Tongue (tissue), 2 donors: ENCODE results near the gene DDX41. TPM values are rescaled to one million over a fixed set of nuclear protein-coding genes. Genes with fewer than 3 reads are reported as not detected.

ENCODE experiments used
- DNase-seq: peaks from one replicate; pipeline ENCODE4 v3.0.0-alpha.2; 2015
- total RNA-seq: library from RNA; depleted of rRNA; stranded (reverse); fragments of >200 nt; gene quantifications from one replicate; pipeline ENCODE4 v1.2.3, GENCODE V29; 2014

The DDX41 gene
- total RNA-seq, 1 donor from 2014 or later, result 46.4 TPM

DNA sequence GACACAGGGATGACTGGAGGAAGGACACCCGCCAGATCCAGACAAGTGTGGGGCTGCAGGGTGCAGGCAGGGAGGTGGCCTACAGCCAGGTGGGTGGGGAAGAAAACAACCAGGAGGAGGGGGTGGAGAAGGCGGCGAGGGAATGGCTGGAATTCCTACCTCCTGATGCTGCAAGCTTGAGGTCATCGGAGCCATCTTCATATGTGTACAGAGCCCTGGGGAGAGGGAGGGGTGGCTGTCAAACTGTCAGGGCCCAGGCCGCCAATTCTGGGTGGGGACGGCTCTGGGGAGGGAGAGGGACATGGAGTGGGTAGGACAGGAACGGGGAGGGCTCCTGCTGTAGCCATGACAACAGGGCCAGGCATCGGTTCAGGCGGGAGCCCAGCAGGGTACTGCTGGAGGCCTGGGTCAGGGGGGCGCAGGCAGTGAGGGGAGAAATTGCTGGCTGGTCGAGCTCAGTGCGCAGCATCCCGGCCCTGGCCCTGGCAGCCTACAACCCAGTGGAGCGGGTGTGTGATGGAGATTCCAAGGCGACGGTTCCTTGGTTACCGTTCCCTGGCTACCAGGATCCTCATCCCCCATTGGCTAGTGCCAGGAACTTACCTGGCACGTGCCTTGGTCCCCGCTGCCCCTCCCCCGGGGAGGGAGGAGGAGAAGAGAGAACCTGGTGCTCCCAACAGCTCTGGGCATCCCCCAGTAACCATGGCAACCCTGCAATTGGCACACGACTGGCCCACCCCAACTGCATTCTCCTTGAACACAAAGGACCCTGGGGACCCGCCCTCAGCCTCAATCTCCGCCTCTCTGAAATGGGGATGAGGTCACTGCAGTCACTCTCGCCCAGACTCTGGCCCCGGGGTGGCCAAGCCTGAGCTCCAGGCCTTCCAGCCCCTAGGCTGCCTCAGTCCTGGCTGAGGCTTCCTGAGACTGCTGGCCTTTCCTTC is 47.8 kb downstream of the DDX41 start:
- no peak for DNase-seq

- DNase-seq, result no peak
Observed at GRCh38 chr5:177468329-177468684, 48.5 kb downstream of the DDX41 start.

- no peak for DNase-seq
Observed at GRCh38 chr5:177467436-177467835, 49.3 kb downstream of the DDX41 start.

GRCh38 chr5:177466861-177467260 is 49.9 kb downstream of the DDX41 start:
- DNase-seq, result no peak

DNA sequence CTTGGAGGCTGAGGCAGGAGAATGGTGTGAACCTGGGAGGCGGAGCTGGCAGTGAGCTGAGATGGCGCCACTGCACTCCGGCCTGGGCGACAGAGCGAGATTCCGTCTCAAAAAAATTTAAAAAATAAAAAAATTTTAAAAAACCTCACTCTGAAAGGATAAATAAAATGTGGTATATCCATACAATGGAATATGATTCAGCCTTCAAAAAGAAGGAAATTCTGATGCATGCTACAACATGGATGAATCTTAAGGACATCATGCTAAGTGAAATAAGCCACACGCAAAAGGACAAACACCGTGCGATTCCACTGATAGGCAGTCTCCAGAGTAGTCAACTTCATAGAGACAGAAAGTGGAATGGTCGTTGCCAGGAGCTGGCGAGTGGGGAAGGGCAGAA is 51.7 kb downstream of the DDX41 start:
- DNase-seq, result no peak

GRCh38 chr5:177462021-177462670 is 54.6 kb downstream of the DDX41 start:
- DNase-seq, result no peak

Other genes starting within 250 kb of the DDX41 start
- gene RAB24, start 213.2 kb downstream of the DDX41 start, total RNA-seq, result 25.4 TPM
- gene PRELID1, start 213.2 kb downstream of the DDX41 start, total RNA-seq, result 62.8 TPM
- 32.8 TPM for gene MXD3, start 205.1 kb downstream of the DDX41 start, total RNA-seq
- gene LMAN2, start 165.3 kb downstream of the DDX41 start, total RNA-seq, result 159 TPM
- gene RGS14, start 159.0 kb downstream of the DDX41 start, total RNA-seq, result 14.8 TPM
- not detected for gene SLC34A1, start 132.5 kb downstream of the DDX41 start, total RNA-seq
- gene PFN3, start 116.3 kb downstream of the DDX41 start, total RNA-seq, result not detected
- gene F12, start 107.4 kb downstream of the DDX41 start, total RNA-seq, result 0.51 TPM
- 19.9 TPM for gene GRK6, start 90.3 kb downstream of the DDX41 start, total RNA-seq
- 0.72 TPM for gene PRR7, start 70.1 kb downstream of the DDX41 start, total RNA-seq
- 58.3 TPM for gene DBN1, start 43.3 kb downstream of the DDX41 start, total RNA-seq
- 83.0 TPM for gene PDLIM7, start 19.4 kb downstream of the DDX41 start, total RNA-seq
- 6.7 TPM for gene DOK3, start 7.1 kb downstream of the DDX41 start, total RNA-seq
- 28.1 TPM for gene FAM193B, start 37.6 kb upstream of the DDX41 start, total RNA-seq
- 91.9 TPM for gene TMED9, start 75.2 kb upstream of the DDX41 start, total RNA-seq
- gene B4GALT7, start 83.2 kb upstream of the DDX41 start, total RNA-seq, result 14.5 TPM